ENCODE measurements around the gene SCN8A. TPM values are rescaled to one million over a fixed set of nuclear protein-coding genes. Genes with fewer than 3 reads are reported as not detected.

Gene SCN8A
- total and polyA plus RNA-seq, 2 donors from 2014 or later: 0.34 to 1.4 TPM

- intact Hi-C loops (cut with DNase I): no loop called here
- no peak for TF ChIP-seq CTCF (IDR thresholded peaks at IDR 0.05; ENCODE audit: borderline replicate concordance, extremely low read depth, insufficient read depth)
- FAIRE-seq: no peak
Measured at GRCh38 chr12:51700887-51701286, 109.9 kb downstream of the SCN8A start.

DNA sequence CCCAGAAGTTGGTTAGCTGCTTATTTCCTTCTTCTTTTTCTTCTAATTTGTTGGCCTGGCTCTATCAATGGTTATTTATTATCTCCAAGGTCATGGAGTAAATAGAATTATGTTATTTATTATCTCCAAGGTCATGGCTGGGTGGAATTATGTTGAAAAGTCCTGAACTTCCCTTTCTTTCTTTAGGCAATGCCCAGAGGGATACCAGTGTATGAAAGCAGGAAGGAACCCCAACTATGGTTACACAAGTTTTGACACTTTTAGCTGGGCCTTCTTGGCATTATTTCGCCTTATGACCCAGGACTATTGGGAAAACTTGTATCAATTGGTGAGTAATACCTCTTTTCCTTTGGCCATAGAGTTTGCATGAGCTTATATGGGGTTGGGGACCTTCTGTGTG, 111.6 kb downstream of the SCN8A start:
- Histone ChIP-seq H3K36me3 (ENCODE audit: control insufficient read depth in 2 of 3, insufficient read depth in 3 of 3, low read length in 3 of 3) (no peaks in the 10 kb centered on the region), H3K27me3 (ENCODE audit: control insufficient read depth, insufficient read depth, low read length) (no peaks in the 10 kb centered on the region), H3K4me1 (ENCODE audit: control insufficient read depth in 2 of 3, insufficient read depth in 2 of 3, low read depth in 1 of 3, low read length in 3 of 3) (peaks cover 0 to 4% (median 0%) of the 10 kb centered on the region in 3 donors), H3K9me3 (ENCODE audit: control insufficient read depth in 2 of 3, insufficient read depth in 1 of 3, low read length in 3 of 3) (no peaks in the 10 kb centered on the region), H3K4me3 (ENCODE audit: low read length in 3 of 3) (no peak overlapping the region), H3K27ac (ENCODE audit: low read depth in 2 of 2, low read length in 2 of 2) (no peak overlapping the region), H3K9ac (ENCODE audit: low read length in 3 of 3) (no peak overlapping the region)
- FAIRE-seq: no peak
- TF ChIP-seq CTCF (IDR thresholded peaks at IDR 0.05; ENCODE audit: borderline replicate concordance, extremely low read depth, insufficient read depth): no peak
- intact Hi-C loops (cut with DNase I): no loop called here
- DNase-seq: no peak

More at GRCh38 chr12:51700887-51701286, 109.9 kb downstream of the SCN8A start:
- no peak for DNase-seq
- H3K27me3 ChIP-seq (ENCODE audit: control insufficient read depth, insufficient read depth, low read length): no peaks in the 10 kb centered on the region
- H3K9ac ChIP-seq (ENCODE audit: low read length in 3 of 3): no peak overlapping the region
- H3K36me3 ChIP-seq (ENCODE audit: control insufficient read depth in 2 of 3, insufficient read depth in 3 of 3, low read length in 3 of 3): no peaks in the 10 kb centered on the region
- H3K9me3 ChIP-seq (ENCODE audit: control insufficient read depth in 2 of 3, insufficient read depth in 1 of 3, low read length in 3 of 3): no peaks in the 10 kb centered on the region
- H3K27ac ChIP-seq (ENCODE audit: low read depth in 2 of 2, low read length in 2 of 2): no peak overlapping the region
- peaks cover 0 to 4% (median 0%) of the 10 kb centered on the region in 3 donors for H3K4me1 ChIP-seq (ENCODE audit: control insufficient read depth in 2 of 3, insufficient read depth in 2 of 3, low read depth in 1 of 3, low read length in 3 of 3)
- H3K4me3 ChIP-seq (ENCODE audit: low read length in 3 of 3): no peak overlapping the region

DNA sequence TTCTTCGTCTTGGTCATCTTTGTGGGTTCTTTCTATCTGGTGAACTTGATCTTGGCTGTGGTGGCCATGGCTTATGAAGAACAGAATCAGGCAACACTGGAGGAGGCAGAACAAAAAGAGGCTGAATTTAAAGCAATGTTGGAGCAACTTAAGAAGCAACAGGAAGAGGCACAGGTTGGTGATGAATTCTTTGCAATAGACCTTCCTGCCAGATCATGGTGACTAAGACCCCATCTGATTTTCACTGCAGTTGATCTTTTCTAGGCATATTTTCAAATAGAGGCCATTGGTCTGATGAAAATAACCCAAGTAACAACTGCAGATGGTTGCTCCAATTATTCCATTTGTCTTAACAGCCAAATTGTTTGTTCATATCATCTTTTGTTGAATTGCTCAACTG, 114.4 kb downstream of the SCN8A start:
- intact Hi-C loops (cut with DNase I): no loop called here
- no peak for FAIRE-seq

More for the DNA sequence above, 114.4 kb downstream of the SCN8A start:
- no peak for DNase-seq
- Histone ChIP-seq H3K27ac (ENCODE audit: low read depth in 2 of 2, low read length in 2 of 2) (no peak overlapping the region), H3K4me3 (ENCODE audit: low read length in 3 of 3) (no peak overlapping the region), H3K27me3 (ENCODE audit: control insufficient read depth, insufficient read depth, low read length) (no peaks in the 10 kb centered on the region), H3K4me1 (ENCODE audit: control insufficient read depth in 2 of 3, insufficient read depth in 2 of 3, low read depth in 1 of 3, low read length in 3 of 3) (peaks cover 0 to 4% (median 0%) of the 10 kb centered on the region in 3 donors), H3K36me3 (ENCODE audit: control insufficient read depth in 2 of 3, insufficient read depth in 3 of 3, low read length in 3 of 3) (no peaks in the 10 kb centered on the region), H3K9ac (ENCODE audit: low read length in 3 of 3) (no peak overlapping the region), H3K9me3 (ENCODE audit: control insufficient read depth in 2 of 3, insufficient read depth in 1 of 3, low read length in 3 of 3) (no peaks in the 10 kb centered on the region)
- no peak for TF ChIP-seq CTCF (IDR thresholded peaks at IDR 0.05; ENCODE audit: borderline replicate concordance, extremely low read depth, insufficient read depth)
